Ectodermal cell (in vitro differentiated cells): ENCODE results near the gene STK38.

Experiments used
- H3K27ac ChIP-seq: 2 replicates; pipeline ENCODE4 v1.7.0; 2013; ENCODE audit warnings: mild to moderate bottlenecking, low read depth, low read length; ENCODE audit not compliant: insufficient read depth, poor library complexity, severe bottlenecking
- H3K27me3 ChIP-seq: 2 replicates; pipeline ENCODE4 v1.7.0; 2013; ENCODE audit warnings: mild to moderate bottlenecking, low read length; ENCODE audit not compliant: insufficient read depth, control insufficient read depth, poor library complexity, severe bottlenecking
- H3K36me3 ChIP-seq: one replicate; pipeline ENCODE4 v1.7.0; 2013; ENCODE audit warnings: low read length; ENCODE audit not compliant: control insufficient read depth, insufficient read depth
- H3K4me1 ChIP-seq: one replicate; pipeline ENCODE4 v1.7.0; 2013; ENCODE audit warnings: low read length; ENCODE audit not compliant: control insufficient read depth, insufficient read depth
- H3K4me3 ChIP-seq: 2 replicates; pipeline ENCODE4 v1.7.0; 2013; ENCODE audit warnings: low read depth, low read length, control low read depth; ENCODE audit not compliant: insufficient read depth
- H3K9me3 ChIP-seq: 2 replicates; pipeline ENCODE4 v1.7.0; 2013; ENCODE audit warnings: mild to moderate bottlenecking, low read length, moderate library complexity; ENCODE audit not compliant: control insufficient read depth
- WGBS, 2 experiments: methylation state at CpG; one replicate each; pipeline ENCODE4 v1.1.7; 2013; ENCODE audit warnings: missing lambda C conversion rate in 2 of 2; 5-methylcytosine and 5-hydroxymethylcytosine counted together

STK38 gene

DNA sequence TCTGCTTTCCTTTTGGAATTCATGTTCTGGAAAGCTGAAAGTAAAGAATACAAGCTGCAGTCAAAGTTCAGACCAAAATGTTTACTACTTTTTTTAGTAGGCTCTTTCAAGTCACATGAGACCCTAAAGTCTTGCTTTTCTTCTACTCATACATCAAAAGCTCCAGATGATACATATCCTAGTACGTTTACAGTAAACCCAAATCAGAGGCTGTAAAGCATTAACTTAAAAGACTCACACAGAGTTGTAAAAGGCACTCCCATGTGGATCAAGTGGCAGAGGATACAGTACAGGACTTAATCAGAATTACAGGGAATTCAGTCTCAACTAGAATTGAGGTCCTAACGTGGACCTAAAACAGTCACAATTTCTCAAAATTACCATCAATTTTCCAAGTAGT, 40.7 kb downstream of the STK38 start:
- Histone ChIP-seq H3K9me3 (no peaks in the 10 kb centered on the region), H3K36me3 (peaks cover 18% of the 10 kb centered on the region), H3K4me3 (no peak overlapping the region), H3K27ac (no peak overlapping the region), H3K4me1 (no peaks in the 10 kb centered on the region), H3K27me3 (no peaks in the 10 kb centered on the region)
- 82 to 95% methylated on average over 1 to 2 of the region's 2 CpGs for WGBS, 2 experiments

DNA sequence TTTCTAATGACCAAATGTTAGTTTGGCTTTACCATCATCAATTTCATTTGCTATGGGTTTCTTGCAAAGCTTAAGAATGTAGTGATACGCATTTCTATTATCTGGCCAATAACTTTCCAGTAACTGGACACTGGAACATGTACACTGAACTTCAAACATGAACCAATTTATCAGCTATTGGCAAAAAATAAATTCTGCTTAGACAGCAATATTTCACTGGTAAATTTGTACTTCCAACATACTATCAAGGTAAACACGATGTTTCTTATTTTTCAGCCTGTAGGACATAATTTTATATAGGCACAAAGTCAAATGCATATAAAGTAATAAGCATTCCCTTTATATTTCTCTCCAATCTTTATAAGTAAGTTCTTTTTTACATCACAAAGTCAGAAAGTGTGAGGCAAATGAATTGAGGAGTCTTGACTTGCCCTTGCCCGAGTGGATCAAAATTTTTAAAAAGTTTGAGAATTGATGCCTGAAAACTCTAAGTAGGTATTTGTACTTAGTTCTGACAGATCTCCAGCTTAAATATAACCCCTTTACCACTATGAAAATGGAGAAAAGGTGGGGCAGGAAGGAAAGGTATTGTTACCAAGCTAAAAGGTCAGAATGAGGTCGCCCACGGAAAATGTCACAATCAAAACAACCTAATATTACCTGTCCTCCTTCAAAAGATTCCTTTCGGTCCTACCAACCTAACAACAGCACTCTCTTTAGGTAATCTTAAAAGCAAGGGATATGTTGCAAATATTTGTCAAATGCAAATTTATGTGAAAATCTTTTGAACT, 41.3 kb downstream of the STK38 start:
- 86 to 98% methylated on average over 2 to 6 of the region's 6 CpGs for WGBS, 2 experiments
- no peaks in the 10 kb centered on the region for H3K4me1 ChIP-seq
- H3K27me3 ChIP-seq: no peaks in the 10 kb centered on the region
- H3K36me3 ChIP-seq: peaks cover 15% of the 10 kb centered on the region
- no peak overlapping the region for H3K4me3 ChIP-seq
- no peak overlapping the region for H3K27ac ChIP-seq
- H3K9me3 ChIP-seq: no peaks in the 10 kb centered on the region

DNA sequence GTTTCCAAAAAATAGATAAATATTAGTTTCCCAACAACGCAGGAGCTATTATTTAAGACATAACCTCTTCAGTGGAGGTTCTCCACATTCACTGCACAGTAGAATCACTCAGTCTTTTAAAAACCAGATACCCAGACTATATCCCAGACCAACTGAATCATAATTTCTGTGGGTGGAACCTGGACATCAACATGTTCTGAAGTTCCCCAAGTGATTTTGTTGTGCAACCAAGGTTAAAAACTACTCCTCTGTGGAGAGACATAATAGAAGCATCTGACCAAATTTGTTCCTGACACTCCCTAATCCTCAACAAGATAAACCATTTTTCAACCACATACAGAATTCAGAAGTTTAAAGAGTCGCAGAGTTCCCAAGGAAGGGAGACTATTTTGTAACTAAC, 42.3 kb downstream of the STK38 start:
- H3K4me1 ChIP-seq: no peaks in the 10 kb centered on the region
- H3K36me3 ChIP-seq: peaks cover 15% of the 10 kb centered on the region
- H3K27ac ChIP-seq: no peak overlapping the region
- WGBS, 2 experiments: 93 to 96% methylated on average over 2 of the region's 2 CpGs
- no peak overlapping the region for H3K4me3 ChIP-seq
- no peaks in the 10 kb centered on the region for H3K9me3 ChIP-seq
- no peaks in the 10 kb centered on the region for H3K27me3 ChIP-seq

DNA sequence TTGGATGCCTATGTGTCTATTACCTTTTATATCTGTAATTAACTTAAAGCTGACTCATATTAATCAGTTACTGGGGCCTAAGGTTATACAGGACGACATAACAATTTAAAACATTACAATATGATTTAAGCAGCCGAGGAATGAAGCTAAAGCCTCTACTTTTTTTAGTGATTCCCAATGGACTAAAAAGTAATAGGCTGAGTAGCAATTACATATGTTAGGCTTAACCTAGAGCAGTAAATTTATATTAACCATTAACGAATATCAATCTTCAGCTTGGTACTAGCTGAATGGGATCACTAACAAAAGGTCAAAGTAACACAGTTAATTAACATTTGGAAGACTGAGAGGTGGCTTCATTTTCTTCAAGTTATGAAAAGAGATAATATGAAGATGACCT, 43.1 kb downstream of the STK38 start:
- Histone ChIP-seq H3K9me3 (no peaks in the 10 kb centered on the region), H3K4me1 (no peaks in the 10 kb centered on the region), H3K4me3 (no peak overlapping the region), H3K36me3 (peaks cover 10% of the 10 kb centered on the region), H3K27me3 (no peaks in the 10 kb centered on the region), H3K27ac (no peak overlapping the region)
- WGBS, 2 experiments: 98% methylated on average over 3 of the region's 3 CpGs; no CpG with 5 or more reads in 1 of the 2 experiments

DNA sequence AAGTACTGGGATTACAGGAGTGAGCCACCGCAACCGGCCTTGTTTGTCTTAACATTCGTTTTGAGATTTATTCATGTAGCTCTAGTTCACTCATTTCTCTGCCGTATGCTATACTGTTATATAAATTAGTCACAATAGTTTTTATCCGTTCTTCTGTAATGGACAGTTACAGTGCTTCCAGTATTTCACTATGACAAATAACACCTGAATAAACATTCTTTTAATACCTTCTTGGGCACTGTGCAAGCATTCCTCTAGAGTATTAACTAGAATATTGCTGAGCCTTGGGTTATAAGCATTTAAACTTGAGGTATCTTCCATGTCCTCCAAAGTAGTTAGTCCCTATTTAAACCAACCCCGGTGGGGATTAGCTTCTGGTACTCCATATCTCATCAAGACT, 45.6 kb downstream of the STK38 start:
- H3K36me3 ChIP-seq: peaks cover 12% of the 10 kb centered on the region
- no peak overlapping the region for H3K27ac ChIP-seq
- no peak overlapping the region for H3K4me3 ChIP-seq
- H3K9me3 ChIP-seq: no peaks in the 10 kb centered on the region
- H3K4me1 ChIP-seq: no peaks in the 10 kb centered on the region
- no peaks in the 10 kb centered on the region for H3K27me3 ChIP-seq
- WGBS, 2 experiments: 93 to 100% methylated on average over 5 to 6 of the region's 6 CpGs

DNA sequence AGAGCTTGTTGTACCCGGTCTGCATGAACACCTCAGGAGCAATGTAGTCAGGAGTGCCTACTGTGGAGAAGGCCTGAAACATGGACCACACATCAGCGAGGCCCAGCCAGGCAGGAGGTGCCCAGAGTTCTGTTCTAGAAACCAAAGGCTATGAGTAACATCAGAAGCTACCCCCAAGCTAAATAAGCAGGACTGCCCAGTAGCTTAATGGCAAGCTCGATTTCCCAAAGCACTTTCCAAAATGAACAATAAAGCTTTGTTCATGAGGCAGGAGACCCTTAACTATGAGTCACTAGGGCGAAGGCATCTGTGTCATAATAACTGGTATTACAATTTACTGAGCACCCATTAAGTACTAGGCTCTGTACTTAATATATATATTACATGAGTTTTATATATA, 47.4 kb downstream of the STK38 start:
- Histone ChIP-seq H3K4me1 (no peaks in the 10 kb centered on the region), H3K27ac (no peak overlapping the region), H3K36me3 (peaks cover 16% of the 10 kb centered on the region), H3K4me3 (no peak overlapping the region), H3K9me3 (no peaks in the 10 kb centered on the region), H3K27me3 (no peaks in the 10 kb centered on the region)
- 94 to 95% methylated on average over 3 of the region's 4 CpGs for WGBS, 2 experiments

DNA sequence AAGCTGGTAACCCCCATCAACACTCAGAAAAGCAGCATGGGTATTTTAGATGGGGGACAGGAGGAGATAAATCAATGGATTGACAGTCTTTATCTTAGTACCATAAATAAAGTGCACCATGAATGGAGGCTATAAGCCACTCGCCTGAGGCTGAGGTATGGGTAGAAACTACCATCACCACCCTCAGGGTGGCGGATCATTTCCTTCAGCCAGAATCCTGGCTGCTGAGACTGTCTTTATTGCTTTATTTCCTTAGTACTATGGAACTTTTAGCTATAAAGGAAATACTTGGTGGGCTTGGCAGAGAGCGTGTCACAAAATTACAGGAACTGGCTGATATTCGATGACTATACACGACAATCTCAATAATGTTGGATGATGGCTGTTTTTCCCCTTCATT, 52.2 kb downstream of the STK38 start:
- Histone ChIP-seq H3K27me3 (no peaks in the 10 kb centered on the region), H3K27ac (no peak overlapping the region), H3K4me3 (no peak overlapping the region), H3K4me1 (peaks cover 7% of the 10 kb centered on the region), H3K36me3 (peaks cover 17% of the 10 kb centered on the region), H3K9me3 (no peaks in the 10 kb centered on the region)
- 95 to 99% methylated on average over 5 of the region's 5 CpGs for WGBS, 2 experiments

DNA sequence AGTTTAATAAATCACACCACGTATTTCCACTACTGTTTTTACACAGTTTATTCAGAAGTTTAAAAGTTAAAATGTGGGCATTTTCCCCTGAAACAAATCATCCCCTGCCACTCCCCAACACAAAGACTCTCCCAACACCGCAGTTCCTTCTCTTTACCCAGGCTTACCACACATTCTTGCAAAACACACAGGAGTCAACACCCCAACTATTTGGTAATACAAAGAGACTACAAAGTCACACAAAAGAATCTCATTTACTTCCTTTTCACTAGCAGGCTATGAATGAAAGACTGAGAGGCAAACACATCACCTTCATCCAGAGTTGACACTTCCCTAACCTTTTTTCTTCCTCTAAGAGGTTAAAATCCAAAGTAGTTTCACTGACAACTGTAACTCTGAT, 53.4 kb downstream of the STK38 start:
- WGBS, 2 experiments: 54 to 60% methylated on average over 2 of the region's 2 CpGs
- H3K36me3 ChIP-seq: peaks cover 17% of the 10 kb centered on the region
- H3K27ac ChIP-seq: peak overlapping the region; percentile 48
- H3K27me3 ChIP-seq: no peaks in the 10 kb centered on the region
- H3K9me3 ChIP-seq: no peaks in the 10 kb centered on the region
- peaks cover 7% of the 10 kb centered on the region for H3K4me1 ChIP-seq
- H3K4me3 ChIP-seq: no peak overlapping the region

DNA sequence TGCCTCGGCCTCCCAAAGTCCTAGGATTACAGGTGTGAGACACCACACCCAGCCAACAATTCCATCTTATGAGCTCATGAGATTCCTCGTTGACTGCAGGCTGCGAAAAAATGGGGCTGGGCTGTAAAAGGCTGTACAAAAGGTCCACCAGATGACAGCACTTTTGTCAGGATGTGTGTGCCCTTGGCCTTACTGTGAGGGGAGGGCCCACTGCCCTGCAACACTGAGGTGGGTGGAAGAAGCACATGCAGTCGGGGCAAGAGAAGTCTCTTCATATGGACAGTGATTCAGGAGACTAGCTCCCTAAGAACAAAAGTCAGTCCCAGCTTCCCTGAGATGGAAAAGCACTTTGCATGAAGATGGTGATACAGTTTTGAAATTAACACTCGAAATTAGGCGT, 54.0 kb downstream of the STK38 start:
- Histone ChIP-seq H3K36me3 (peaks cover 17% of the 10 kb centered on the region), H3K4me1 (peaks cover 7% of the 10 kb centered on the region), H3K27ac (no peak overlapping the region), H3K9me3 (no peaks in the 10 kb centered on the region), H3K4me3 (no peak overlapping the region), H3K27me3 (no peaks in the 10 kb centered on the region)
- 94 to 95% methylated on average over 6 of the region's 6 CpGs for WGBS, 2 experiments

DNA sequence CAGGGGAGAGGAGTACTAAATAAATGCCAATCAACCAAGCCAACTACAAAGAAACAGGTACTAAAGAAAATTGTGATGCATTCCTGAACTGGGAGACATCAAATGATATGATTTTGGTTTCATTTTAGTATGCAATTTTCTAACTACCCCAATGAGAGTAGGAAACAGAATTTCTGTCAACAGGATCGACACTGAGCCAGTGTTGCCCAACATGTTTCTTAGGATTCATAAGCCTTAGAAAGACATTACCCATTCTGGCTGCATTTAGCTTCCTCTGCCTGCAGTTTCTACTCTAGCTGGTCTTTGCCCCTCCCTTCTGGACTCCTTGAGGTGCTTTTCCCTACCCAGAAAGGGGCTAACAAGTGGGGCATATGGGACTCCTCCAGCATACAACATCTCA, 54.7 kb downstream of the STK38 start:
- peaks cover 17% of the 10 kb centered on the region for H3K36me3 ChIP-seq

More for the DNA sequence above, 54.7 kb downstream of the STK38 start:
- Histone ChIP-seq H3K4me1 (peaks cover 7% of the 10 kb centered on the region), H3K27ac (no peak overlapping the region), H3K27me3 (no peaks in the 10 kb centered on the region), H3K9me3 (no peaks in the 10 kb centered on the region), H3K4me3 (no peak overlapping the region)
- whole genome bisulfite sequencing, 2 experiments: 94 to 96% methylated on average over 1 of the region's 1 CpG
